WTC11 (cell line): ENCODE results near the gene ISCU. TPM values are rescaled to one million over a fixed set of nuclear protein-coding genes. Genes with fewer than 3 reads are reported as not detected.

Experiments used
- ATAC-seq: fragments of 200-7000 bp; cut with Tn5 transposase; 2 replicates; pipeline ENCODE4 v1.10.0; 2021; ENCODE audit warnings: mild to moderate bottlenecking, moderate library complexity
- CTCF ChIA-PET: fragments of 300-600 bp; sonication (Branson Sonifier 250); formaldehyde crosslinking; loops from one replicate; lab custom pipeline; 2021; ENCODE audit warnings: antibody characterized with exemption; lab: Charles Lee
- POLR2A ChIA-PET: fragments of 350-600 bp; sonication (Branson Sonifier 250); formaldehyde crosslinking; loops from one replicate; lab custom pipeline; 2021; ENCODE audit warnings: antibody characterized with exemption; lab: Charles Lee
- DNase-seq: peaks from one replicate; pipeline ENCODE4 v3.0.0; 2021; ENCODE audit warnings: low spot score
- H3K27ac Mint-ChIP-seq: 2 replicates; pipeline ENCODE4 v1.8.0; 2021; ENCODE audit warnings: mixed read lengths
- H3K27me3 Mint-ChIP-seq: 2 replicates; pipeline ENCODE4 v1.8.0; 2021; ENCODE audit warnings: low read depth, mild to moderate bottlenecking, moderate library complexity, mixed read lengths
- H3K36me3 Mint-ChIP-seq: 2 replicates; pipeline ENCODE4 v1.8.0; 2021; ENCODE audit warnings: mixed read lengths
- H3K4me1 Mint-ChIP-seq: 2 replicates; pipeline ENCODE4 v1.8.0; 2022; ENCODE audit warnings: mixed read lengths
- H3K4me3 Mint-ChIP-seq: 2 replicates; pipeline ENCODE4 v1.8.0; 2021; ENCODE audit warnings: mild to moderate bottlenecking, moderate library complexity, mixed read lengths
- H3K9me3 Mint-ChIP-seq: 2 replicates; pipeline ENCODE4 v1.8.0; 2021; ENCODE audit warnings: mixed read lengths
- AR ChIP-seq: fragments of 250-450 bp; sonication (Bioruptor Pico); IDR thresholded peaks from 2 replicates; pipeline ENCODE4 v1.9.0; 2021; ENCODE audit warnings: mild to moderate bottlenecking
- FOXK1 ChIP-seq: sonication (generic); formaldehyde crosslinking; IDR thresholded peaks from 2 replicates; pipeline ENCODE4 v1.8.0; 2022; ENCODE audit warnings: mild to moderate bottlenecking, moderate library complexity, missing genetic modification reagents
- GABPB1 ChIP-seq: sonication (generic); formaldehyde crosslinking; IDR thresholded peaks from 2 replicates; pipeline ENCODE4 v1.8.1; 2023; ENCODE audit warnings: mild to moderate bottlenecking, missing genetic modification reagents
- GRHL2 ChIP-seq: fragments of 250-450 bp; sonication (Bioruptor Pico); IDR thresholded peaks from 2 replicates; pipeline ENCODE4 v1.8.0; 2022; ENCODE audit warnings: mild to moderate bottlenecking, moderate library complexity; ENCODE audit not compliant: insufficient replicate concordance, severe bottlenecking
- IRF2 ChIP-seq: sonication (generic); formaldehyde crosslinking; IDR thresholded peaks from 2 replicates; pipeline ENCODE4 v1.8.0; 2022; ENCODE audit warnings: low read depth, missing genetic modification reagents, borderline replicate concordance
- JAZF1 ChIP-seq: fragments of 250-450 bp; sonication (Bioruptor Pico); IDR thresholded peaks from 2 replicates; pipeline ENCODE4 v1.9.0; 2021; ENCODE audit warnings: moderate library complexity, mild to moderate bottlenecking, inconsistent platforms
- NFATC4 ChIP-seq: fragments of 250-450 bp; sonication (Bioruptor Pico); IDR thresholded peaks from 2 replicates; pipeline ENCODE4 v1.9.0; 2021; ENCODE audit warnings: mild to moderate bottlenecking
- NR2C2 ChIP-seq: sonication (generic); formaldehyde crosslinking; IDR thresholded peaks from 2 replicates; pipeline ENCODE4 v1.8.0; 2022; ENCODE audit warnings: mild to moderate bottlenecking, missing genetic modification reagents
- OVOL2 ChIP-seq: fragments of 250-450 bp; sonication (Bioruptor Pico); IDR thresholded peaks from 2 replicates; pipeline ENCODE4 v1.9.0; 2021; ENCODE audit warnings: mild to moderate bottlenecking, borderline replicate concordance
- RELA ChIP-seq: sonication (generic); formaldehyde crosslinking; IDR thresholded peaks from 2 replicates; pipeline ENCODE4 v1.8.1; 2022; ENCODE audit warnings: missing genetic modification reagents, mild to moderate bottlenecking, borderline replicate concordance
- SMAD3 ChIP-seq: sonication (generic); formaldehyde crosslinking; IDR thresholded peaks from 2 replicates; pipeline ENCODE4 v1.8.0; 2022; ENCODE audit warnings: missing genetic modification reagents, mild to moderate bottlenecking, borderline replicate concordance
- SOX15 ChIP-seq: fragments of 250-450 bp; sonication (Bioruptor Pico); IDR thresholded peaks from 2 replicates; pipeline ENCODE4 v1.9.0; 2021; ENCODE audit warnings: mild to moderate bottlenecking
- TEAD4 ChIP-seq: sonication (generic); formaldehyde crosslinking; IDR thresholded peaks from 2 replicates; pipeline ENCODE4 v1.8.0; 2022; ENCODE audit warnings: mild to moderate bottlenecking, missing genetic modification reagents
- ZNF138 ChIP-seq: sonication (generic); formaldehyde crosslinking; conservative IDR thresholded peaks from 2 replicates; pipeline ENCODE4 v1.8.1; 2022; ENCODE audit warnings: mild to moderate bottlenecking, moderate library complexity, missing genetic modification reagents
- ZNF317 ChIP-seq: sonication (generic); formaldehyde crosslinking; IDR thresholded peaks from 2 replicates; pipeline ENCODE4 v1.8.1; 2023; ENCODE audit warnings: low read depth, mild to moderate bottlenecking, moderate library complexity, missing genetic modification reagents, borderline replicate concordance
- ZNF416 ChIP-seq: fragments of 250-450 bp; sonication (Bioruptor Pico); IDR thresholded peaks from 2 replicates; pipeline ENCODE4 v1.9.0; 2021; ENCODE audit warnings: mild to moderate bottlenecking, inconsistent platforms
- ZNF671 ChIP-seq: fragments of 250-450 bp; sonication (Bioruptor Pico); IDR thresholded peaks from 2 replicates; pipeline ENCODE4 v1.8.0; 2021; ENCODE audit warnings: mild to moderate bottlenecking
- total RNA-seq: library from RNA; stranded (reverse); gene quantifications from 3 replicates; pipeline ENCODE4 v1.2.3, GENCODE V29; 2021
- TF ChIP-seq, protein P1 (sequence below): sonication (generic); formaldehyde crosslinking; IDR thresholded peaks from 2 replicates; pipeline ENCODE4 v1.8.1; 2022; ENCODE audit warnings: mild to moderate bottlenecking, missing genetic modification reagents, moderate library complexity, borderline replicate concordance
- TF ChIP-seq, protein P2 (sequence below): sonication (generic); formaldehyde crosslinking; IDR thresholded peaks from 2 replicates; pipeline ENCODE4 v1.8.1; 2022; ENCODE audit warnings: low read depth, mild to moderate bottlenecking, moderate library complexity, missing genetic modification reagents, borderline replicate concordance
- TF ChIP-seq, protein P3 (sequence below): sonication (generic); formaldehyde crosslinking; IDR thresholded peaks from 2 replicates; pipeline ENCODE4 v1.8.1; 2022; ENCODE audit warnings: low read depth, missing genetic modification reagents, borderline replicate concordance
- TF ChIP-seq, protein P4 (sequence below): sonication (generic); formaldehyde crosslinking; conservative IDR thresholded peaks from 2 replicates; pipeline ENCODE4 v1.8.1; 2022; ENCODE audit warnings: mild to moderate bottlenecking, missing genetic modification reagents

ISCU gene
- total RNA-seq, 1 experiment from 2014 or later = 85.9 TPM

DNA sequence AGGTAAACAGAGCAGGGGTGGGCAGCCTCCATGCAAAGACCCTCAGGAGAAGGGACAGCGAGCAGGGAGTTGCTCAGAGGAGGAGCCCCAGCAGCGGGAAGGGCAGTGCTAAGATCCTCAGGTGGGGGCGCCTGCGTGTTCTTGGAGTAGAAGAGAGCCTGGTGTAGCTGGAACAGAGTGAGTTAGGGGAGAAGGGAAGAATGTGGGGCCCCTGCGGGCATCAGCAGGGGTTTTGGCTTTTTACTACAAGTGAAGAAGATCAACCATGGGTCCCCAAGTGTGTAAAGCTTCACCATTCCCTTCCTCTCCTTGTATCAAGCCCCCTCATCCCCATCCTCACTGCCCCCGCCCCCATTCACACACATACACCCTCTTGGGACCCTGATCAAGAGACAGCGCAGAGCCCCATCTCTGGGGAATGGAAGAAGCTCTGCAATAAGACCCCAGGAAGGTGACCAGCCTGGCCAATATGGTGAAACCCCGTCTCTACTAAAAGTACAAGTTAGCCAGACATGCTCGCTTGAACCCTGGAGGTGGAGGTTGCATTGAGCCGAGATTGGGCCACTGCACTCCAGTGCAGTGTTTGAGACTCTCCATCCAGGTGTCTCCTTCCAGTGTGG lies 45.7 kb downstream of the ISCU start (continued):
- TF ChIP-seq, protein P1, sequence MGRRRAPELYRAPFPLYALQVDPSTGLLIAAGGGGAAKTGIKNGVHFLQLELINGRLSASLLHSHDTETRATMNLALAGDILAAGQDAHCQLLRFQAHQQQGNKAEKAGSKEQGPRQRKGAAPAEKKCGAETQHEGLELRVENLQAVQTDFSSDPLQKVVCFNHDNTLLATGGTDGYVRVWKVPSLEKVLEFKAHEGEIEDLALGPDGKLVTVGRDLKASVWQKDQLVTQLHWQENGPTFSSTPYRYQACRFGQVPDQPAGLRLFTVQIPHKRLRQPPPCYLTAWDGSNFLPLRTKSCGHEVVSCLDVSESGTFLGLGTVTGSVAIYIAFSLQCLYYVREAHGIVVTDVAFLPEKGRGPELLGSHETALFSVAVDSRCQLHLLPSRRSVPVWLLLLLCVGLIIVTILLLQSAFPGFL = no peak

GRCh38 chr12:108608616-108609015 lies 46.2 kb downstream of the ISCU start:
- TF ChIP-seq NFATC4 (CRISPR knock-in tag) (no peak), SOX15 (CRISPR knock-in tag) (no peak), GRHL2 (CRISPR knock-in tag) (no peak), ZNF671 (CRISPR knock-in tag) (no peak), ZNF138 (CRISPR knock-in tag) (no peak), TEAD4 (CRISPR knock-in tag) (no peak), FOXK1 (CRISPR knock-in tag) (no peak), RELA (CRISPR knock-in tag) (no peak), AR (CRISPR knock-in tag) (no peak), NR2C2 (CRISPR knock-in tag) (no peak), ZNF416 (CRISPR knock-in tag) (no peak), OVOL2 (CRISPR knock-in tag) (no peak), IRF2 (CRISPR knock-in tag) (no peak), GABPB1 (no peak), JAZF1 (CRISPR knock-in tag) (no peak), ZNF317 (CRISPR knock-in tag) (no peak), SMAD3 (CRISPR knock-in tag) (no peak)
- TF ChIP-seq, protein P2, sequence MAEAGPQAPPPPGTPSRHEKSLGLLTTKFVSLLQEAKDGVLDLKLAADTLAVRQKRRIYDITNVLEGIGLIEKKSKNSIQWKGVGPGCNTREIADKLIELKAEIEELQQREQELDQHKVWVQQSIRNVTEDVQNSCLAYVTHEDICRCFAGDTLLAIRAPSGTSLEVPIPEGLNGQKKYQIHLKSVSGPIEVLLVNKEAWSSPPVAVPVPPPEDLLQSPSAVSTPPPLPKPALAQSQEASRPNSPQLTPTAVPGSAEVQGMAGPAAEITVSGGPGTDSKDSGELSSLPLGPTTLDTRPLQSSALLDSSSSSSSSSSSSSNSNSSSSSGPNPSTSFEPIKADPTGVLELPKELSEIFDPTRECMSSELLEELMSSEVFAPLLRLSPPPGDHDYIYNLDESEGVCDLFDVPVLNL = no peak
- TF ChIP-seq, protein P3, sequence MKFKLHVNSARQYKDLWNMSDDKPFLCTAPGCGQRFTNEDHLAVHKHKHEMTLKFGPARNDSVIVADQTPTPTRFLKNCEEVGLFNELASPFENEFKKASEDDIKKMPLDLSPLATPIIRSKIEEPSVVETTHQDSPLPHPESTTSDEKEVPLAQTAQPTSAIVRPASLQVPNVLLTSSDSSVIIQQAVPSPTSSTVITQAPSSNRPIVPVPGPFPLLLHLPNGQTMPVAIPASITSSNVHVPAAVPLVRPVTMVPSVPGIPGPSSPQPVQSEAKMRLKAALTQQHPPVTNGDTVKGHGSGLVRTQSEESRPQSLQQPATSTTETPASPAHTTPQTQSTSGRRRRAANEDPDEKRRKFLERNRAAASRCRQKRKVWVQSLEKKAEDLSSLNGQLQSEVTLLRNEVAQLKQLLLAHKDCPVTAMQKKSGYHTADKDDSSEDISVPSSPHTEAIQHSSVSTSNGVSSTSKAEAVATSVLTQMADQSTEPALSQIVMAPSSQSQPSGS (CRISPR knock-in tag) = no peak
- TF ChIP-seq, protein P4, sequence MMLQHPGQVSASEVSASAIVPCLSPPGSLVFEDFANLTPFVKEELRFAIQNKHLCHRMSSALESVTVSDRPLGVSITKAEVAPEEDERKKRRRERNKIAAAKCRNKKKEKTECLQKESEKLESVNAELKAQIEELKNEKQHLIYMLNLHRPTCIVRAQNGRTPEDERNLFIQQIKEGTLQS = no peak
- no peaks in the 10 kb centered on the region for H3K9me3 Mint-ChIP-seq
- H3K27me3 Mint-ChIP-seq = peaks cover 2% of the 10 kb centered on the region; the same call in 1 of the 2 replicates
- no peak overlapping the region for H3K27ac Mint-ChIP-seq
- H3K4me1 Mint-ChIP-seq = peaks cover 22% of the 10 kb centered on the region
- ChIA-PET CTCF (interaction anchor here (2.2 to 2.5 kb wide), 2 partner anchors 9 to 10 kb away, joined by 7 to 11 read pairs; no protein-coding TSS in a partner anchor), POLR2A (no interaction called here)
- H3K36me3 Mint-ChIP-seq = no peaks in the 10 kb centered on the region
- ATAC-seq (no peak), DNase-seq (no peak)
- H3K4me3 Mint-ChIP-seq = no peak overlapping the region
